Measurements from ENCODE around the gene CTXN2. TPM values are rescaled to one million over a fixed set of nuclear protein-coding genes. Genes with fewer than 3 reads are reported as not detected.

The CTXN2 gene
- total and polyA plus RNA-seq, 2 of the 4 experiments (the other 2 are of a cell fraction) = not detected

GRCh38 chr15:48175126-48175525 lies 16.3 kb upstream of the CTXN2 start:
- in situ Hi-C loops (cut with MboI; ENCODE audit: low sequenced_read_pairs) = no loop called here
- no peak overlapping the region for H2AK9ac ChIP-seq (replicated peaks; ENCODE audit: low read depth, low read length, poor library complexity)
- POLR2A ChIA-PET (ENCODE audit: unreplicated experiment) = no interaction called here

More at GRCh38 chr15:48175126-48175525, 16.3 kb upstream of the CTXN2 start:
- no peak overlapping the region for H3K14ac ChIP-seq (replicated peaks; ENCODE audit: low read depth, low read length)
- no peak overlapping the region for H3K4me2 ChIP-seq (ENCODE audit: low read depth, low read length)
- no peaks in the 10 kb centered on the region for H4K20me1 ChIP-seq (ENCODE audit: insufficient read depth, low read length)
- H4K8ac ChIP-seq (ENCODE audit: low read depth in 2 of 2, low read length in 2 of 2) = no peak overlapping the region
- H3K9me1 ChIP-seq (ENCODE audit: insufficient read depth, low read length) = no peaks in the 10 kb centered on the region
- ATAC-seq (ENCODE audit: low read depth) = no peak
- H3K9ac ChIP-seq (ENCODE audit: low read depth, low read length) = no peak overlapping the region
- H3K23ac ChIP-seq (ENCODE audit: low read depth, low read length) = no peak overlapping the region
- no peak overlapping the region for H3K27ac ChIP-seq (ENCODE audit: insufficient read depth, low read length)
- no peak overlapping the region for H2BK15ac ChIP-seq (ENCODE audit: low read depth, low read length)
- WGBS, 2 experiments (ENCODE audit: extremely low coverage in 2 of 2, insufficient read length in 1 of 2) = no CpG with 5 or more reads among the region's 3 CpGs
- peaks cover 15 to 21% of the 10 kb centered on the region in 2 experiments for H3K79me1 ChIP-seq (ENCODE audit: low read depth in 1 of 2, low read length in 2 of 2)
- H3K4me3 ChIP-seq (ENCODE audit: insufficient read depth, low read depth, low read length) = no peak overlapping the region
- no peak overlapping the region for H2BK20ac ChIP-seq (ENCODE audit: low read depth, low read length)
- H3K56ac ChIP-seq (ENCODE audit: extremely low read depth, insufficient read depth, low read length) = no peak overlapping the region
- CTCF ChIA-PET = no interaction called here
- H4K91ac ChIP-seq (ENCODE audit: insufficient read depth, low read depth, low read length) = no peak overlapping the region
- dilution Hi-C loops (cut with HindIII; ENCODE audit: low sequenced_read_pairs, unreplicated experiment) (no loop called here), intact Hi-C loops (cut with micrococcal nuclease) (no loop called here)
- no peak overlapping the region for H2BK5ac ChIP-seq (ENCODE audit: low read depth, low read length, poor library complexity, severe bottlenecking)
- no peak for TF ChIP-seq FOS (IDR thresholded peaks at IDR 0.05; ENCODE audit: low read depth, low read length)
- TF ChIP-seq POLR2A (IDR thresholded peaks at IDR 0.05; ENCODE audit: low read depth, low read length) = no peak
- TF ChIP-seq MAZ (IDR thresholded peaks at IDR 0.05; ENCODE audit: borderline replicate concordance, low read depth, low read length) = no peak
- no peak for TF ChIP-seq RCOR1 (IDR thresholded peaks at IDR 0.05; ENCODE audit: insufficient replicate concordance, low read length)
- TF ChIP-seq SMC3 (IDR thresholded peaks at IDR 0.05; ENCODE audit: low read depth, low read length) = no peak
- TF ChIP-seq CTCF (conservative IDR thresholded peaks at IDR 0.05; ENCODE audit: low read depth, low read length) = no peak
- TF ChIP-seq RAD21 (IDR thresholded peaks at IDR 0.05; ENCODE audit: low read length) = no peak
- TF ChIP-seq CHD1 (IDR thresholded peaks at IDR 0.05; ENCODE audit: low read depth, low read length) = no peak
- TF ChIP-seq BHLHE40 (IDR thresholded peaks at IDR 0.05; ENCODE audit: low read depth, low read length) = no peak
- TF ChIP-seq USF2 (IDR thresholded peaks at IDR 0.05; ENCODE audit: low read depth, low read length) = no peak
- TF ChIP-seq MXI1 (IDR thresholded peaks at IDR 0.05; ENCODE audit: borderline replicate concordance, low read depth, low read length) = no peak
- no peak for TF ChIP-seq RFX5 (IDR thresholded peaks at IDR 0.05; ENCODE audit: low read depth, low read length)
- no peak for TF ChIP-seq MAFK (IDR thresholded peaks at IDR 0.05; ENCODE audit: low read depth, low read length)
- no peak for TF ChIP-seq ELK1 (IDR thresholded peaks at IDR 0.05; ENCODE audit: borderline replicate concordance, low read depth, low read length)
- TF ChIP-seq NFE2L2 (IDR thresholded peaks at IDR 0.05; ENCODE audit: low read depth, low read length) = no peak
- TF ChIP-seq CEBPB (IDR thresholded peaks at IDR 0.05; ENCODE audit: low read depth, low read length) = no peak
- no peak overlapping the region for H3K18ac ChIP-seq (ENCODE audit: low read depth, low read length)
- H3K27me3 ChIP-seq (ENCODE audit: control insufficient read depth, insufficient read depth, low read length) = no peaks in the 10 kb centered on the region
- no TSS peak for BruUV-seq (replicated peaks)
- H2BK120ac ChIP-seq (ENCODE audit: low read depth, low read length) = no peak overlapping the region
- no peak overlapping the region for H4K5ac ChIP-seq (ENCODE audit: low read depth, low read length)
- H2AFZ ChIP-seq (replicated peaks; ENCODE audit: low read length, poor library complexity) = no peak overlapping the region
- H3K4me1 ChIP-seq (ENCODE audit: control insufficient read depth, insufficient read depth, low read length) = no peaks in the 10 kb centered on the region; the same call in 1 of the 2 replicates
- H3K9me3 ChIP-seq (ENCODE audit: control insufficient read depth, insufficient read depth, low read length) = no peaks in the 10 kb centered on the region
- H3K36me3 ChIP-seq (ENCODE audit: control insufficient read depth, insufficient read depth, low read length) = no peaks in the 10 kb centered on the region
- DNase-seq = no peak
- H3K4ac ChIP-seq (ENCODE audit: low read depth, low read length) = no peak overlapping the region
- no peak overlapping the region for H2AK5ac ChIP-seq (ENCODE audit: low read depth, low read length)

All from IMR-90 (cell line).